Neutrophil (primary cell): Measurements from ENCODE around the gene ZNF354C.

Source experiments
- H3K27ac ChIP-seq: fragments of 200-600 bp; sonication (generic); 2 replicates; pipeline ENCODE4 v1.5.1; 2016; ENCODE audit warnings: mild to moderate bottlenecking, moderate library complexity
- H3K27me3 ChIP-seq: fragments of 200-600 bp; sonication (generic); 2 replicates; pipeline ENCODE4 v1.6.0; 2016; ENCODE audit warnings: mild to moderate bottlenecking
- H3K36me3 ChIP-seq: fragments of 200-600 bp; sonication (generic); 2 replicates; pipeline ENCODE4 v1.5.1; 2017
- H3K4me1 ChIP-seq, 2 experiments: fragments of 200-600 bp in 1 of 2; sonication (generic) in 1 of 2; 1 replicate in 1 of 2; 2 replicates in 1 of 2; pipeline versions ENCODE4 v1.5.1 to v1.6.1; 2013 to 2016; ENCODE audit warnings: low read depth in 1 of 2, low read length in 1 of 2, mild to moderate bottlenecking in 1 of 2, moderate library complexity in 1 of 2; ENCODE audit not compliant: control insufficient read depth in 1 of 2, insufficient read depth in 1 of 2
- H3K4me3 ChIP-seq, 2 experiments: fragments of 200-600 bp in 1 of 2; sonication (generic) in 1 of 2; 1 replicate in 1 of 2; 2 replicates in 1 of 2; pipeline ENCODE4 v1.5.1; 2013 to 2016; ENCODE audit warnings: low read depth in 1 of 2, low read length in 1 of 2, mild to moderate bottlenecking in 1 of 2, moderate library complexity in 1 of 2
- H3K9me3 ChIP-seq: fragments of 200-600 bp; sonication (generic); 2 replicates; pipeline ENCODE4 v1.5.1; 2016
- CTCF ChIP-seq: fragments of 200-600 bp; sonication (generic); IDR thresholded peaks from 2 replicates; pipeline ENCODE4 v1.5.1; 2016; ENCODE audit warnings: antibody characterized with exemption

ZNF354C gene

GRCh38 chr5:179123491-179124272, 63.5 kb downstream of the ZNF354C start:
- no peaks in the 10 kb centered on the region for H3K36me3 ChIP-seq
- TF ChIP-seq CTCF, result no peak

GRCh38 chr5:179124273-179124852, 64.2 kb downstream of the ZNF354C start:
- H3K9me3 ChIP-seq, result peaks cover 17% of the 10 kb centered on the region
- TF ChIP-seq CTCF, result no peak
- H3K4me1 ChIP-seq, result no peaks in the 10 kb centered on the region
- H3K27me3 ChIP-seq, result no peaks in the 10 kb centered on the region
- no peak overlapping the region for H3K4me3 ChIP-seq
- H3K36me3 ChIP-seq, result no peaks in the 10 kb centered on the region
- H3K27ac ChIP-seq, result no peak overlapping the region

More at GRCh38 chr5:179123491-179124272, 63.5 kb downstream of the ZNF354C start:
- Histone ChIP-seq H3K27ac (no peak overlapping the region), H3K27me3 (no peaks in the 10 kb centered on the region), H3K9me3 (peaks cover 17% of the 10 kb centered on the region), H3K4me3 (no peak overlapping the region), H3K4me1 (no peaks in the 10 kb centered on the region)

GRCh38 chr5:179124853-179125788, 64.9 kb downstream of the ZNF354C start:
- no peaks in the 10 kb centered on the region for H3K36me3 ChIP-seq
- H3K4me3 ChIP-seq, result no peak overlapping the region
- H3K4me1 ChIP-seq, result no peaks in the 10 kb centered on the region
- H3K27ac ChIP-seq, result no peak overlapping the region
- H3K27me3 ChIP-seq, result no peaks in the 10 kb centered on the region
- peaks cover 17% of the 10 kb centered on the region for H3K9me3 ChIP-seq
- TF ChIP-seq CTCF, result no peak

GRCh38 chr5:179125789-179126505, 65.8 kb downstream of the ZNF354C start:
- Histone ChIP-seq H3K27me3 (no peaks in the 10 kb centered on the region), H3K4me3 (no peak overlapping the region), H3K36me3 (no peaks in the 10 kb centered on the region), H3K27ac (no peak overlapping the region), H3K9me3 (peaks cover 17% of the 10 kb centered on the region), H3K4me1 (no peaks in the 10 kb centered on the region)
- no peak for TF ChIP-seq CTCF

GRCh38 chr5:179126506-179126991, 66.4 kb downstream of the ZNF354C start:
- no peaks in the 10 kb centered on the region for H3K36me3 ChIP-seq

More at GRCh38 chr5:179126506-179126991, 66.4 kb downstream of the ZNF354C start:
- peaks cover 17% of the 10 kb centered on the region for H3K9me3 ChIP-seq
- no peak overlapping the region for H3K4me3 ChIP-seq
- no peak for TF ChIP-seq CTCF
- H3K27ac ChIP-seq, result no peak overlapping the region
- no peaks in the 10 kb centered on the region for H3K4me1 ChIP-seq
- H3K27me3 ChIP-seq, result no peaks in the 10 kb centered on the region
